ENCODE measurements around the gene FMNL2. TPM values are rescaled to one million over a fixed set of nuclear protein-coding genes. Genes with fewer than 3 reads are reported as not detected.

FMNL2 gene
- polyA plus RNA-seq, 1 donor from 2014 or later: 86.5 TPM

DNA sequence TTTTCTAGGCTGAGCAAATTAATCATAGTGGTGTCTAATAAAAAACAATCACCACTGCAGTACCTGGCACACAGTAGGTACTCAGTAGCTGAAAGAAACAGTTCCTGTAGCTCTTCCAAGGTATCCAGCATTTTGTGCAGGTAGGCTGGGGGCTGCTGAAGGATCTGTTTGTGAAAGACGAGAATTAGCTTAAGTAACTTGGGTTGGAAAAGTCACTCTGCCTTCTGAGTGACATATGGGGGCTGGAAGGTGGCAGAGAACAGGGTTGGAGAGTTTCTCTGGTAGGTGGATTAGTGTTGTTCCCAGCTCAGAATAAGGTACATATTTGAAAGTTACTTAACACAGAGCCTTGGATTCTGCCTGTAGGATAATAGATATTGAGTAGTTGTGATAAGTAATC, 72.8 kb downstream of the FMNL2 start:
- Histone ChIP-seq H3K27me3 (ENCODE audit: insufficient read depth, low read depth, low read length) (no peaks in the 10 kb centered on the region), H4K20me1 (ENCODE audit: insufficient read depth) (no peaks in the 10 kb centered on the region), H3K4me3 (ENCODE audit: low read length) (no peak overlapping the region), H2AFZ (ENCODE audit: low read depth, low read length) (no peak overlapping the region), H3F3A (ENCODE audit: insufficient read depth, low read length, poor library complexity, severe bottlenecking) (no peaks in the 10 kb centered on the region), H3K79me2 (replicated peaks; ENCODE audit: insufficient read depth, low read length) (peaks cover 64% of the 10 kb centered on the region), H3K9me2 (ENCODE audit: insufficient read depth, low read length) (no peaks in the 10 kb centered on the region), H3K4me2 (ENCODE audit: low read length) (no peak overlapping the region), H3K9ac (ENCODE audit: low read length) (no peak overlapping the region), H3K9me3 (ENCODE audit: low read length) (no peaks in the 10 kb centered on the region), H3K27ac (ENCODE audit: low read length) (no peak overlapping the region), H3K36me3 (ENCODE audit: insufficient read depth, low read length) (no peaks in the 10 kb centered on the region)
- TF ChIP-seq EZH2 (IDR thresholded peaks at IDR 0.05; ENCODE audit: borderline replicate concordance, insufficient read depth, low read length, poor library complexity, severe bottlenecking) (no peak), SMC3 (conservative IDR thresholded peaks at IDR 0.05; ENCODE audit: poor library complexity) (no peak), MXI1 (conservative IDR thresholded peaks at IDR 0.05; ENCODE audit: poor library complexity, severe bottlenecking) (no peak), TAF1 (IDR thresholded peaks at IDR 0.05; ENCODE audit: low read depth) (no peak), POLR2AphosphoS5 (IDR thresholded peaks at IDR 0.05) (no peak), RAD21 (conservative IDR thresholded peaks at IDR 0.05) (no peak), EP300 (conservative IDR thresholded peaks at IDR 0.05; ENCODE audit: poor library complexity, severe bottlenecking) (no peak), CTCF (IDR thresholded peaks at IDR 0.05; ENCODE audit: poor library complexity, severe bottlenecking) (no peak)
- TF ChIP-seq, protein P1, sequence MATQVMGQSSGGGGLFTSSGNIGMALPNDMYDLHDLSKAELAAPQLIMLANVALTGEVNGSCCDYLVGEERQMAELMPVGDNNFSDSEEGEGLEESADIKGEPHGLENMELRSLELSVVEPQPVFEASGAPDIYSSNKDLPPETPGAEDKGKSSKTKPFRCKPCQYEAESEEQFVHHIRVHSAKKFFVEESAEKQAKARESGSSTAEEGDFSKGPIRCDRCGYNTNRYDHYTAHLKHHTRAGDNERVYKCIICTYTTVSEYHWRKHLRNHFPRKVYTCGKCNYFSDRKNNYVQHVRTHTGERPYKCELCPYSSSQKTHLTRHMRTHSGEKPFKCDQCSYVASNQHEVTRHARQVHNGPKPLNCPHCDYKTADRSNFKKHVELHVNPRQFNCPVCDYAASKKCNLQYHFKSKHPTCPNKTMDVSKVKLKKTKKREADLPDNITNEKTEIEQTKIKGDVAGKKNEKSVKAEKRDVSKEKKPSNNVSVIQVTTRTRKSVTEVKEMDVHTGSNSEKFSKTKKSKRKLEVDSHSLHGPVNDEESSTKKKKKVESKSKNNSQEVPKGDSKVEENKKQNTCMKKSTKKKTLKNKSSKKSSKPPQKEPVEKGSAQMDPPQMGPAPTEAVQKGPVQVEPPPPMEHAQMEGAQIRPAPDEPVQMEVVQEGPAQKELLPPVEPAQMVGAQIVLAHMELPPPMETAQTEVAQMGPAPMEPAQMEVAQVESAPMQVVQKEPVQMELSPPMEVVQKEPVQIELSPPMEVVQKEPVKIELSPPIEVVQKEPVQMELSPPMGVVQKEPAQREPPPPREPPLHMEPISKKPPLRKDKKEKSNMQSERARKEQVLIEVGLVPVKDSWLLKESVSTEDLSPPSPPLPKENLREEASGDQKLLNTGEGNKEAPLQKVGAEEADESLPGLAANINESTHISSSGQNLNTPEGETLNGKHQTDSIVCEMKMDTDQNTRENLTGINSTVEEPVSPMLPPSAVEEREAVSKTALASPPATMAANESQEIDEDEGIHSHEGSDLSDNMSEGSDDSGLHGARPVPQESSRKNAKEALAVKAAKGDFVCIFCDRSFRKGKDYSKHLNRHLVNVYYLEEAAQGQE (IDR thresholded peaks at IDR 0.05; ENCODE audit: borderline replicate concordance): no peak

GRCh38 chr2:152408254-152408653, 73.3 kb downstream of the FMNL2 start:
- Histone ChIP-seq H3K4me2 (ENCODE audit: low read length) (no peak overlapping the region), H3F3A (ENCODE audit: insufficient read depth, low read length, poor library complexity, severe bottlenecking) (no peaks in the 10 kb centered on the region), H4K20me1 (ENCODE audit: insufficient read depth) (no peaks in the 10 kb centered on the region), H3K27me3 (ENCODE audit: insufficient read depth, low read depth, low read length) (no peaks in the 10 kb centered on the region), H2AFZ (ENCODE audit: low read depth, low read length) (no peak overlapping the region), H3K27ac (ENCODE audit: low read length) (no peak overlapping the region), H3K9ac (ENCODE audit: low read length) (no peak overlapping the region), H3K9me2 (ENCODE audit: insufficient read depth, low read length) (no peaks in the 10 kb centered on the region), H3K9me3 (ENCODE audit: low read length) (no peaks in the 10 kb centered on the region), H3K4me3 (ENCODE audit: low read length) (no peak overlapping the region), H3K79me2 (replicated peaks; ENCODE audit: insufficient read depth, low read length) (peaks cover 64% of the 10 kb centered on the region), H3K36me3 (ENCODE audit: insufficient read depth, low read length) (no peaks in the 10 kb centered on the region)
- no peak for TF ChIP-seq POLR2AphosphoS5 (IDR thresholded peaks at IDR 0.05)
- TF ChIP-seq MXI1 (conservative IDR thresholded peaks at IDR 0.05; ENCODE audit: poor library complexity, severe bottlenecking): no peak
- no peak for TF ChIP-seq EZH2 (IDR thresholded peaks at IDR 0.05; ENCODE audit: borderline replicate concordance, insufficient read depth, low read length, poor library complexity, severe bottlenecking)
- no peak for TF ChIP-seq EP300 (conservative IDR thresholded peaks at IDR 0.05; ENCODE audit: poor library complexity, severe bottlenecking)
- TF ChIP-seq CTCF (IDR thresholded peaks at IDR 0.05; ENCODE audit: poor library complexity, severe bottlenecking): no peak
- no peak for TF ChIP-seq RAD21 (conservative IDR thresholded peaks at IDR 0.05)
- no peak for TF ChIP-seq SMC3 (conservative IDR thresholded peaks at IDR 0.05; ENCODE audit: poor library complexity)
- TF ChIP-seq, protein P1 (IDR thresholded peaks at IDR 0.05; ENCODE audit: borderline replicate concordance): no peak
- no peak for TF ChIP-seq TAF1 (IDR thresholded peaks at IDR 0.05; ENCODE audit: low read depth)
